ENCODE measurements around the gene MGARP. TPM values are rescaled to one million over a fixed set of nuclear protein-coding genes. Genes with fewer than 3 reads are reported as not detected.
"Not testable (repeated sequence)": the region's sequence is repeated elsewhere in the genome, so short reads cannot be mapped to it uniquely, and the experiment has no call there.

The MGARP gene
- under 1 TPM in 1 of 2 donors, not detected in 1; 0.98 TPM for total RNA-seq

DNA sequence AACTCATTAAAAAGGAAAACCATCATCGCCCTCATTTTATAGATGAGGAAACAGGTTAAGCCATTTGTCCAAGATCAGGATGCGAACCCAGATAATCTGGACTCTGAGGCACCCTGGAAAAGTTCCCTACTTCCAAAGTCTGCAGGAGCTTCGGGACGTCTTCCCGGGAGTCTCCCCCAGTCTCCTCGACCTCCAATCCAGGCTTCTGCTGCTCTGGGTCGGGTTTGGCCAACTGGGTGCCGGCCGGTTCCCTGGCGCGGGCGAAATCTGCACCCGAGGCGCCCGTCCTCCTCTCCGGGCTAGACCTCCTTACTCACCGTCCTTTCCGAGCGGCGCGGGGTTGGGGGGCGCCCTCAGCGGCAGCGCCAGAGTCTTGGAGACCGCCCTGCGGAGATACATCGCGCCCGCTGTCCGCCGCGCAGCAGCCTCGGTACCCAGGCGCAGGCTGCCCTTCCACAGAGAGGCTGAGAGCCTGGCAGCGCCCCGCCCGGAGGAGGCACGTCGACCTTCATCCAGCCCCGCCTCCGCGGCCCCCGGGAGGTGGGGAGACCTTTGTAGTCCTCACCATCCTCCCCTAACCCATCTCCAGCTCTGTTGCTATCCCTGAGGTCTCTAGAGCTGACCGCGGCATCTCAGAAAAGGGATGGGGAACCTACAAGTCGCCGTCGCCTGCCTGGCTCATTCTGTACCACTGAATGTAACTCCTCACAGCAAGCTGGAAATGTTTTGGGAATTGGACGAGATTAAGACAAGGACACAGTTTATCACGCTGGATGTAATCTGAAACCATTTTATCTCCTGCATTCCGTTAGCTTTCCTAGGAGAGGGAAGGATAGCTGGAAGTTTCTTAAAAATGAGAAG, at the start of gene MGARP:
MGARP (minus strand) TSS at position 466 of the 861 bp plus-strand sequence; CDS start at position 399, 67 bp downstream.
- H3K27me3 Mint-ChIP-seq: peaks cover 32% of the 10 kb centered on the region
- peak; percentile 63 for ATAC-seq (replicated peaks)
- peaks cover 6% of the 10 kb centered on the region for H3K4me1 Mint-ChIP-seq
- H3K36me3 Mint-ChIP-seq (ENCODE audit: low read depth): no peaks in the 10 kb centered on the region
- H3K9me3 Mint-ChIP-seq: peaks cover 4% of the 10 kb centered on the region
- peak within 1 kb of the TSS; percentile 78 for H3K4me3 Mint-ChIP-seq
- H3K27ac Mint-ChIP-seq: no peak within 1 kb of the TSS

DNA sequence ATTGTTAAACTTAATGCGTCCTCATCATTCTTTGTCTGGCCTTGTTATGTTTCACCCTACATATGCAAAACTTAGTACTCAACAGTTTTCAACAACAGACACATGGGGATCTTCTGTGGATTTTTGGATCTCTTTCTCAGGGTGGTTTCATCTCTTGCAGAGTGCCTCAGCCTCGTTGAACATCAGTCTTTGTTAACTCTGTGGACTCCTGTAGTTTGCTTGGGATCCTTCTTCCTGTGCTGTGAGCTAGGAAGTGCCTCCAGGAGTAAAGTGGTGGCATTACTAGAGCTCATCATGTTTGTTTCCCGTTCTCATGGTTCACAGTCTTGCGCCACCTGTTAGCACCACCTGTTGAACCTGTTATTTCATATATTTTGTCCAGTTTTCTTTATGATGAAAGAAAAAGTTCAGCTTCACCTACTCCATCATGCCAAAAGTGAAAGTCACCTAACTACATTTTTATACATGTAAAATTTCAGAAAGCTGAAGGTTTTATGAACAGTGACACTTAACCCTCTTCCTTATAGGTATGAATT, 49.7 kb upstream of the MGARP start:
- Mint-ChIP-seq H3K27ac (peak overlapping the region; percentile 58), H3K9me3 (no peaks in the 10 kb centered on the region), H3K4me1 (peaks cover 15% of the 10 kb centered on the region), H3K27me3 (no peaks in the 10 kb centered on the region), H3K4me3 (peak overlapping the region; percentile 11), H3K36me3 (ENCODE audit: low read depth) (peaks cover 66% of the 10 kb centered on the region)
- ATAC-seq (replicated peaks): no peak

DNA sequence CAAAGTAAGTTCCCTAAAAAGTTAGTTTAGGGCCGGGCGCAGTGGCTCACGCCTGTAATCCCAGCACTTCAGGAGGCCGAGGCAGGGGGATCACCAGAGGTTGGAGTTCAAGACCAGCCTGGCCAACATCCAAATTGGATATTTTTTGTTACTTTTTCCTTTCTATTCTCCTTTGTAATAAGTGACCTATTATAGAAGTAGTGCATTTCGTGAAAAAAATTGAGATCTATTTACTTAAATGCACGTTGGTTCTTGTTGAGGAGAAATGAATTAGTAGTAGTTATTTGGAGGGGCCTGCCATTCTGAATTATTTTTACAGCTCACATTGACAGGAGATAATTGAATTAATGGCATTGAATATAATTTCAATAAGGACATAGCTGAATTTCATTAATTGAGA, 44.6 kb upstream of the MGARP start:
- no peak overlapping the region for H3K27ac Mint-ChIP-seq
- H3K36me3 Mint-ChIP-seq (ENCODE audit: low read depth): peaks cover 36% of the 10 kb centered on the region
- H3K4me1 Mint-ChIP-seq: peaks cover 31% of the 10 kb centered on the region
- H3K4me3 Mint-ChIP-seq: no peak overlapping the region
- no peak for ATAC-seq (replicated peaks)
- no peaks in the 10 kb centered on the region for H3K9me3 Mint-ChIP-seq
- H3K27me3 Mint-ChIP-seq: no peaks in the 10 kb centered on the region

DNA sequence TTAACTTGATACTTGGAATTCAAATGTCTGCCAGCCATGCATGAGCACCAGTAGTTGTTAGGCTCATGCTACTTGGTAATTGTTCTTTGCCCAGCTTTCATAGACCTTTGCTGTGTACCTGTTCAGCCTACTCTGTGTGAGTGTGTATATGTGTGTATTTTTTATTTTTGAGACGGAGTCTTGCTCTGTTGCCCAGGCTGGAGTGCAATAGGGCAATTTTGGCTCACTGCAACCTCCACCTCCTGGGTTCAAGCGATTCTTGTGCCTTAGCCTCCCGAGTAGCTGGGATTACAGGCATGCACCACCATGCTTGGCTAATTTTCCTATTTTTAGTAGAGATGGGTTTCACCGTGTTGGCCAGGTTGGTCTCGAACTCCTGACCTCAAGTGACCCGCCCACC, 42.5 kb upstream of the MGARP start:
- ATAC-seq (replicated peaks); H3K27me3 Mint-ChIP-seq; H3K9me3 Mint-ChIP-seq: not testable (repeated sequence)
- Mint-ChIP-seq H3K27ac (peak overlapping the region; percentile 37), H3K36me3 (ENCODE audit: low read depth) (peaks cover 20% of the 10 kb centered on the region), H3K4me3 (peak overlapping the region; percentile 13), H3K4me1 (peaks cover 30% of the 10 kb centered on the region)

DNA sequence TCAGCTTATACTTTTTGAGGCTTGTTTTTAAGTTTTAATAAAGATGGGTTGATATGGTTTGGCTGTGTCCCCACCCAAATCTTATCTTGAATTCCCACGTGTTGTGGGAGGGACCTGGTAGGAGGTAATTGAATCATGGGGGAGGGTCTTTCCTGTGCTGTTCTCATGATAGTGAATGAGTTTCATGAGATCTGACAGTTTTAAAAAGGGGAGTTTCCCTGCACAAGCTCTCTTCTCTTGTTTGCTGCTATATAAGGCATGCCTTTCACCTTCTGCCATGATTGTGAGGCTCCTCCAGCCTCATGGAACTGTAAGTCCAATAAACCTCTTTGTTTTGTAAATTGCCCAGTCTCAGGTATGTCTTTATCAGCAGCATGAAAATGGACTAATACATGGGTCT, 42.0 kb upstream of the MGARP start:
- Mint-ChIP-seq H3K4me1 (peaks cover 32% of the 10 kb centered on the region), H3K36me3 (ENCODE audit: low read depth) (peaks cover 16% of the 10 kb centered on the region)
- not testable (repeated sequence) for ATAC-seq (replicated peaks)

DNA sequence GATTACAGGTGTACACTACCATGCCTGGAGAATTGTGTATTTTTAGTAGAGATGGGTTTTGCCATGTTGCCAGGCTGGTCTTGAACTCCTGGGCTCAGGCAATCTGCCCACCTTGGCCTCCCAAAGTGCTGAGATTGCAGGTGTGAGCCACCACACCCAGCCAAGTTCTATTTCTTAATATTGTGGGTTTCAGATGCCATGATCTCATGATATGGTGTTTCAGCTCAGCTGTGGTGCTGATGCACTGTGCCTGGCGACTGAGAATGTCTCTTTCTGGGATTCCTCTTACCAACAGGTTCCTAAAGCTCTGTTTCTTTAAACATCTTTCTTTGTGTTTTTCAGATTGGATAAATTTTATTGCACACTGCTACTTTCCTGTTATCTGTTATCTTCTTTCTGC, 39.5 kb upstream of the MGARP start:
- Mint-ChIP-seq H3K36me3 (ENCODE audit: low read depth) (peaks cover 12% of the 10 kb centered on the region), H3K27ac (peak overlapping the region; percentile 10), H3K4me3 (no peak overlapping the region), H3K27me3 (no peaks in the 10 kb centered on the region), H3K4me1 (peaks cover 50% of the 10 kb centered on the region), H3K9me3 (no peaks in the 10 kb centered on the region)
- ATAC-seq (replicated peaks): peak; percentile 68

More for the DNA sequence above, 42.0 kb upstream of the MGARP start:
- H3K27me3 Mint-ChIP-seq, H3K9me3 Mint-ChIP-seq: not testable (repeated sequence)
- Mint-ChIP-seq H3K27ac (peak overlapping the region; percentile 37), H3K4me3 (peak overlapping the region; percentile 13)

DNA sequence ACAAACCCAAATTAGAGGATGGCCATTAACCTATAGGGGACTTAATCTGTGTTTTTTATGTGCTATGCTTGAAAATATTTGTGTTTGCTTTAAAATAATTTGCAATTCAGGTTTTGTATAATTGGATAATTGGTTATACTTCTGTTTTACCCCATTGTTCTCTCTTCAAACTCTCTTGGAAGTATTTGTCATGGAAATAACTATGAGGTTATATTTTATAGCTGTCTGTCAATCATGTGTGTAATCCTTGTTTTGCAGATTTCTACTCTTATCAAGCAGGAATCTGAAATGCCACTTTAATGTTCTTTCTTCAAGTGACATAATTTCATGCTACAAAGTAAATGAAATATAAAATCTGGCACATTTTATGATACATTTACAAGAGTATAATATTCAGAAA, 37.6 kb upstream of the MGARP start:
- no peak for ATAC-seq (replicated peaks)
- Mint-ChIP-seq H3K9me3 (no peaks in the 10 kb centered on the region), H3K27ac (peak overlapping the region; percentile 57), H3K36me3 (ENCODE audit: low read depth) (peaks cover 18% of the 10 kb centered on the region), H3K4me3 (peak overlapping the region; percentile 77), H3K4me1 (peaks cover 50% of the 10 kb centered on the region), H3K27me3 (no peaks in the 10 kb centered on the region)

DNA sequence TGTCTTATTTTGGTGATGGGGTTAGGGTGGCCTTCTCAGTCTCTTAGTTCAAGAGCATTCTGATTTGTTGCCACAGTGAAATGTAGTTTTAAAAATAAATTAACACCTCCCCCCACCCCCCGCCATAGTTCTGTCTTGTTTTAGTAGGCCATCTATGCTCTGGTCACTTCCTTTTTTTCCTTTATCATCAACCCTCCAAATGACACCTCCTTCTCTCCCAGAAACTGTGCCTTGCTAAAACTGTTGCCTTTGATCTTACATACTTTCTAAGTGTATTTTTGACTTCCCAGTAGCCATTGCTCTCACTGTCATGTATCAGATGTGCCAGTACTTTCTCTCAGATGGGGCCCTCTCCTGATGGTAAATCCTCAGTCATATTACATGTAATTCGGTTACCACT, 36.7 kb upstream of the MGARP start:
- ATAC-seq (replicated peaks): no peak
- Mint-ChIP-seq H3K9me3 (no peaks in the 10 kb centered on the region), H3K27me3 (no peaks in the 10 kb centered on the region), H3K27ac (peak overlapping the region; percentile 57), H3K4me3 (peak overlapping the region; percentile 77), H3K4me1 (peaks cover 43% of the 10 kb centered on the region), H3K36me3 (ENCODE audit: low read depth) (peaks cover 18% of the 10 kb centered on the region)

DNA sequence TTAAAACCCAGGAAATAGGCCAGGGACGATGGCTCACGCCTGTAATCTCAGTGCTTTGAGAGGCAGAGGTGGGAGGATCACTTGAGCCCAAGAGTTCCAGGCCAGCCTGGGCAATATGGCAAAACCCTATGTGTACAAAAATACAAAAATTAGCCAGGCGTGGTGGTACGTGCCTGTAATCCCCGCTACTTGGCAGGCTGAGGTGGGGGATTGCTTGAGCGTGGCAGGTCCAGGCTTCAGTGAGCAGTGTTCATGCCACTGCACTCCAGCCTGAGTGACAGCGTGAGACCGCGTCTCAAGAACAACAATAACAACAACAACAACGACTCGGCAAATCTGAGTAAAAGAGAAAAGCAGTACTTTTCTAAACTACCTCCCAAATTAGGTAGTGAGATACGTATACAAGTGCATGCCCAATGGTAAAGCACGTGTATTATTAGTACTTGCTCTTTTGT, 35.2 kb upstream of the MGARP start:
- peaks cover 46% of the 10 kb centered on the region for H3K4me1 Mint-ChIP-seq
- peak overlapping the region; percentile 77 for H3K4me3 Mint-ChIP-seq
- ATAC-seq (replicated peaks): no peak
- peak overlapping the region; percentile 57 for H3K27ac Mint-ChIP-seq
- peaks cover 18% of the 10 kb centered on the region for H3K36me3 Mint-ChIP-seq (ENCODE audit: low read depth)
- no peaks in the 10 kb centered on the region for H3K27me3 Mint-ChIP-seq
- no peaks in the 10 kb centered on the region for H3K9me3 Mint-ChIP-seq

DNA sequence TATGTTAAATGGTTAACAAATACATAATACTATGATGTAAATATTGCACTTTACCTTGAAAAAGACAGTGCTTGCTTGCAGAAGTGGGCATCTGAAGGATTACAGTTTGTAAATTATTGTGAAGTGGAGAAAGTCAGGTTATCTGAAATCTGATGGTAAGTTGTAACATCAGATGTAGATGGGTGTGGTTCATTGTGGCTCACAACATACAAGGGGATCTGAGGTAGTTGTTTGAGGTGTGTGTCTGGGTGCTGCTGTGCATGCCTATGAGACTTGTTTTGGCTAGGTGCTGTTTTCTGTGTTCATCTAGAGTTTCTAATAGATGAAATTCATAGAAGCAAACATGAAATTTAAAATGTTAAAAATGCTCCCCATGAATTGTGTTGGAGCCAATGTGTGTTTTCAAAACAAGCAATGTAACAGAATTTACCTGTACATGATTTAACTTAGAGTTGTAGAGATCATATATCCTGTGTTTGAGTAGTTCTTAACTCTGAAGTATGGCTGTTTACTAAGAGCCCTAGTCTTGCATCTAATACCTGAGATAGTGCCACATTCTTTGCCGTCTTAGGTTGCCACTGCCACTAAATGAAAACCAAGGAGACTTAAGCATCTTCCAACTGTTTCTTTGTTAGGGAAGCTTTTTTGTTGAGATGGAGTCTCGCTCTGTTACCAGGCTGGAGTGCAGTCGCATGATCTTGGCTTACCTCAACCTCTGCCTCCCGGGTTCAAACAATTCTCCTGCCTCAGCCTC, 34.2 kb upstream of the MGARP start:
- H3K4me3 Mint-ChIP-seq: peak overlapping the region; percentile 77
- H3K27me3 Mint-ChIP-seq: no peaks in the 10 kb centered on the region
- peak; percentile 52 for ATAC-seq (replicated peaks)
- H3K27ac Mint-ChIP-seq: peak overlapping the region; percentile 57
- H3K4me1 Mint-ChIP-seq: peaks cover 39% of the 10 kb centered on the region
- peaks cover 22% of the 10 kb centered on the region for H3K36me3 Mint-ChIP-seq (ENCODE audit: low read depth)
- no peaks in the 10 kb centered on the region for H3K9me3 Mint-ChIP-seq

DNA sequence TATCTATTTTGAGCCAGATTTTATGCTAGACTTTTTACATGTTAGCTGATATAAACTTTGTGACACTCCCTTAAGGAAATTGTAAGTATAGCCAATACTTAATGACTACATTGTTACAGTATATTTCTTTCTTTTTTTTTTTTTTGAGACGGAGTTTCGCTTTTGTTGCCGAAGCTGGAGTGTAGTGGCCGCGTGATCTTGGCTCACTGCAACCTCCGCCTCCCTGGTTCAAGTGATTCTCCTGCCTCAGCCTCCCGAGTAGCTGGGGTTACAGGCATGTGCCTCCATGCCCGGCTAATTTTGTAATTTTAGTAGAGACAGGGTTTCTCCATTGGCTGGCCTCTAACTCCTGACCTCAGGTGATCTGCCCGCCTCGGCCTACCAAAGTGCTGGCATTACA, 33.4 kb upstream of the MGARP start:
- Mint-ChIP-seq H3K27ac (peak overlapping the region; percentile 57), H3K4me3 (peak overlapping the region; percentile 77), H3K36me3 (ENCODE audit: low read depth) (peaks cover 25% of the 10 kb centered on the region), H3K4me1 (peaks cover 39% of the 10 kb centered on the region)
- H3K9me3 Mint-ChIP-seq; H3K27me3 Mint-ChIP-seq; ATAC-seq (replicated peaks): not testable (repeated sequence)

DNA sequence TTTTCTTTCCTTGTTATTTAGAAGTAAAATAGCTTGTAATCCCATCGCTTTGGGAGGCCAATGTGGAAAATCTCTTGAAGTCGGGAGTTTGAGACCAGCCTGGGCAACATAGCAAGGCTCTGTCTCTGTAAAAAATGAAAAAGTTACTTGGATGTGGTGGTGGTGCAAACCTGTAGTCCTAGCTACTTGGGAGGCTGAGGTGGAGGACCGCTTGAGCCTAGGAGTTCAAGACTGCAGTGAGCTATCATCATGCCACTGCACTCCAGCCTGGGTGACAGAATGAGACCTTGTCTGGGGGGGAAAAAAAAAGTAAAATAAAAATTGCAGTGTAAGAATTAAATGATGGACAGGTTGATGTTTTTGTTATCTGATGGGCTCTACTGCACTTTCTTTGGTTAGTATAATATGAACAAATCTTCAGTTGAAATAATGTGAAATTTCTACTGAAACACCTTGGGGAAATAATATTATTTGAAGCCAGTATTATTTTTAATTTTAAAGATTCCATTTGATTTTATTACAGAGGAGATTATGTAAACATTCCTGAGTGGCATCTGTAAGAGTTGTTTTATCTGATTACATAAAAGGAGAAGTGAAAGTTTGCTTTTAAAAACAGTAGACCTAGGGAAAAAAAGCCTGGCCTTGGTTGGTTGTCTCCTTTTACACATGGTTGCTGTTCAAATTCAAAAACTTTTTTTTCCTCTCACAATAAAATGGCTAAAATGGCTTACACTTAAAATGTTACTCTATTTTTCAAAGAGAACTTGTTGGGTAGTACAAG, 32.7 kb upstream of the MGARP start:
- Mint-ChIP-seq H3K27ac (peak overlapping the region; percentile 57), H3K27me3 (no peaks in the 10 kb centered on the region), H3K4me3 (peak overlapping the region; percentile 77), H3K9me3 (no peaks in the 10 kb centered on the region), H3K4me1 (peaks cover 39% of the 10 kb centered on the region), H3K36me3 (ENCODE audit: low read depth) (peaks cover 21% of the 10 kb centered on the region)
- ATAC-seq (replicated peaks): no peak

DNA sequence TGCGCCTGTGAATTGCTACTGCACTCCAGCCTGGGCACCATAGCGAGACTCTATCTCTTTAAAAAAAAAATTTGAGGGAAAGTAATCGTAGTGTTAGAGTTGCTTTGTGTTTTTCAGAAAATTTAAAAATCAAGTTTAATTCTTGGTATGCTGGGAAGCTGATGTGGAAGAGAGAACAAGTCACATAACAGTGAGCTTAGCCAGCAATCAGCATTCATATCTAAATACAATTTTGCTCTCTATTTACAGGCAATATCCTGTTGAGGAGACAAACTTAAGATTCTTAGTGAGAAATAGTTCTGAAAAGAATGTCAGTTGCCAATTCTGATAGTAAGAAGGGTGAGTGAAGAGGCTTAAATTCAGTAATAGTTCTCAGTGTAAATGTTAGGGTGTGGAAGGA, 31.9 kb upstream of the MGARP start:
- Mint-ChIP-seq H3K4me3 (peak overlapping the region; percentile 77), H3K9me3 (no peaks in the 10 kb centered on the region), H3K27ac (peak overlapping the region; percentile 57), H3K4me1 (peaks cover 40% of the 10 kb centered on the region), H3K27me3 (no peaks in the 10 kb centered on the region), H3K36me3 (ENCODE audit: low read depth) (peaks cover 25% of the 10 kb centered on the region)
- ATAC-seq (replicated peaks): no peak

DNA sequence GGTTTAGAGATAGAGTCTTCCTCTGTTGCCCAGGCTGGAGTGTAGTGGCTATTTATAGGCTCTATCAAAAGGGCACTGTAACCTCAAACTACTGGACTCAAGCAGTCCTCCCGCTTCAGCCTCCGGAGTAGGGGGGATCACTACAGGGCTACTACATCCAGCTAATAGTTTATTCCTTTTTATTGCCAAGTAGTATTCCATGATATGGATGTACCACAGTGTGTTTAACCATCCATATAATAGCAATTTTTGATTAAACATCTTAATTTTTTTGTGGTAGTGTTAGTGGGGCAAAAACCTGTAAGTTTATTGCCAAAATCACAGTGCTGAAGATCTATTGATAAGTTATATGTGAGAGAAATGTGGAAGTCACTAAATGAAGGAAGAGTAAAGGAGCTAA, 24.9 kb upstream of the MGARP start:
- Mint-ChIP-seq H3K4me1 (peaks cover 9% of the 10 kb centered on the region), H3K4me3 (peak overlapping the region; percentile 85), H3K27me3 (no peaks in the 10 kb centered on the region), H3K27ac (peak overlapping the region; percentile 67), H3K36me3 (ENCODE audit: low read depth) (peaks cover 67% of the 10 kb centered on the region), H3K9me3 (no peaks in the 10 kb centered on the region)
- ATAC-seq (replicated peaks): no peak
